Panc1 (cell line): ENCODE results near the gene EHD1. TPM values are rescaled to one million over a fixed set of nuclear protein-coding genes. Genes with fewer than 3 reads are reported as not detected.

Experiments
- ATAC-seq: fragments of 200-7000 bp; cut with Tn5 transposase; 2 replicates; pipeline ENCODE4 v1.9.1; 2020; ENCODE audit warnings: mild to moderate bottlenecking, moderate library complexity
- BruUV-seq: library from RNA; stranded (reverse); fragments of 400-500 nt; replicated peaks from 2 replicates; lab custom pipeline; 2021; lab: Mats Ljungman, UMichigan
- CTCF ChIA-PET: fragments of 300-600 bp; sonication (Branson Sonifier 250); formaldehyde crosslinking; loops from one replicate; lab custom pipeline; 2022; ENCODE audit warnings: antibody characterized with exemption; lab: Charles Lee
- POLR2A ChIA-PET: fragments of 300-600 bp; sonication (Branson Sonifier 250); formaldehyde crosslinking; loops from one replicate; lab custom pipeline; 2022; ENCODE audit warnings: antibody characterized with exemption; lab: Charles Lee
- DNase-seq: peaks from one replicate; pipeline ENCODE4 v3.0.0-alpha.2; 2010; ENCODE audit warnings: low read depth, low spot score
- H3K27ac ChIP-seq: 2 replicates; pipeline ENCODE4 v1.5.1; 2011; ENCODE audit warnings: mild to moderate bottlenecking, low read length, inconsistent platforms
- H3K27me3 ChIP-seq: fragments of 200-500 bp; sonication (Bioruptor generic); 2 replicates; pipeline ENCODE4 v1.6.0; 2014; ENCODE audit warnings: low read length, inconsistent platforms; ENCODE audit not compliant: control insufficient read depth, insufficient read depth
- H3K36me3 ChIP-seq: fragments of 200-500 bp; sonication (Bioruptor generic); 2 replicates; pipeline ENCODE4 v1.5.1; 2014; ENCODE audit warnings: inconsistent platforms, mild to moderate bottlenecking, low read length, moderate library complexity; ENCODE audit not compliant: control insufficient read depth, insufficient read depth
- H3K4me1 ChIP-seq: 2 replicates; pipeline ENCODE4 v1.5.1; 2011; ENCODE audit warnings: inconsistent platforms, mild to moderate bottlenecking, low read length, moderate library complexity; ENCODE audit not compliant: control insufficient read depth, insufficient read depth
- H3K4me3 ChIP-seq, 2 experiments: 2 replicates each; pipeline ENCODE4 v1.5.1; 2011 to 2012; ENCODE audit warnings: low read depth in 2 of 2, low read length in 2 of 2, mild to moderate bottlenecking in 2 of 2, inconsistent platforms in 1 of 2, moderate library complexity in 1 of 2
- H3K9me3 ChIP-seq: fragments of 200-500 bp; sonication (Bioruptor generic); 2 replicates; pipeline ENCODE4 v1.5.1; 2014; ENCODE audit warnings: low read depth, mild to moderate bottlenecking, inconsistent platforms, low read length, moderate library complexity; ENCODE audit not compliant: control insufficient read depth, insufficient read depth
- POLR2AphosphoS5 ChIP-seq: IDR thresholded peaks from 2 replicates; pipeline ENCODE4 v1.6.1; 2012; ENCODE audit warnings: mild to moderate bottlenecking, low read depth, low read length, moderate library complexity
- SIN3A ChIP-seq: IDR thresholded peaks from 2 replicates; pipeline ENCODE4 v1.6.1; 2012; ENCODE audit warnings: low read depth, mild to moderate bottlenecking, low read length, moderate library complexity, borderline replicate concordance; ENCODE audit not compliant: insufficient read depth
- TCF7L2 ChIP-seq: IDR thresholded peaks from 2 replicates; pipeline ENCODE4 v1.6.1; 2011; ENCODE audit warnings: mild to moderate bottlenecking, low read depth, low read length, inconsistent platforms
- in situ Hi-C: cut with HindIII; loops from 2 replicates; pipeline ENCODE4 v1.10.0; 2016; ENCODE audit warnings: low sequenced_read_pairs, low pct_unique_long_range_greater_than_20kb
- intact Hi-C: fragments of 100-400 bp; cut with micrococcal nuclease; formaldehyde crosslinking; loops from one replicate; pipeline ENCODE4 v1.10.0; 2022; ENCODE audit not compliant: unreplicated experiment
- total RNA-seq: library from RNA; stranded (reverse); gene quantifications from one replicate; pipeline ENCODE4 v1.2.1, GENCODE V29; 2021; ENCODE audit not compliant: unreplicated experiment
- TF ChIP-seq, protein P1 (sequence below), 2 experiments: IDR thresholded peaks; 2 replicates each; pipeline ENCODE4 v1.6.1; 2011 to 2012; ENCODE audit warnings: low read depth in 2 of 2, control low read depth in 1 of 2, low read length in 1 of 2, mild to moderate bottlenecking in 1 of 2, moderate library complexity in 1 of 2; ENCODE audit not compliant: insufficient read depth in 1 of 2
- TF ChIP-seq, protein P2 (sequence below): fragments of 450-650 bp; IDR thresholded peaks from 2 replicates; pipeline ENCODE4 v1.5.1; 2017; ENCODE audit warnings: mild to moderate bottlenecking

Gene EHD1
- total RNA-seq, 1 experiment from 2014 or later = 186 TPM

DNA sequence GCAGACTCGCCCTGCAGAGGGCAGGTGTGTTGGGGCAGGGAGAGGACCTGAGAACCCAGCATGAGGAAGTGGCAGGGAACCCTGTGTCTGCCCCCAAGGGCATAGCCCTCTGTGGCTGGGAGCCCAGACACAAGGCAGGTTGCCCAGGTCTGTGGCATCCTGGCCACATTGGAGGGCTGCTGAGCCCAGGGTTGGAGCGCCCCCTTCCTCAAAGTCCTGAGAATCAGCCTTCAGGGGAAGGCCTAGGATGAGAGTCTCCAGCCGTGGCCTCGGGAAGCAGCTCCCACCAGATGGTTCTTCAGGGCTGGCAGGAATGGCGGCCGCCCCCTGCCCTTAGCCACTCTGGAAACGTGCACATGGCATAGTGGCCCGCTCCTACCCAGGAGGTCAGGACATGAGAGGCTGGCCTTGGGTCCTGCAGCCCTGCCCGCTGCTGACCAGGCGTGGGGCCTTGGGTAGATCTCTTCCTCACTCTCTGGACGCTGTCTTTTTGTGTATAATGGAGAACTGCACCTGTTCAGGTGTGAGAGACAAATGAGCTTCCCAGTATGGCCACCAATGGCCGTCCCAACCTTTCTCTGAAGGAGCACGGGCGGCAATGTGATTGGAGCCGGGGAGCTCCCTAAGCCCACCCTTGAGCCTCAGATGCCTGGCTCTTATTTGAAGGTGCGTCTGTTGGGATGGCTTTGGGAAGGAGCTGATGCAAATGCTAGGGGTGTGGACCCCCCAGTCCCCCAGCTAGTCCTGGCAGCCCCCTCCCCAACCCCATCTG, 29.4 kb downstream of the EHD1 start:
- Histone ChIP-seq H3K4me3 (no peak overlapping the region), H3K9me3 (no peaks in the 10 kb centered on the region), H3K36me3 (no peaks in the 10 kb centered on the region; the same call in 1 of the 2 replicates), H3K27me3 (no peaks in the 10 kb centered on the region), H3K27ac (peak overlapping the region; percentile 81), H3K4me1 (peaks cover 64% of the 10 kb centered on the region)
- in situ Hi-C loops (no loop called here), intact Hi-C loops (loop anchor here (5.0 to 10.0 kb wide), 3 partner anchors 148 to 266 kb away; partner anchors contain the start of genes BATF2, SNX15, TM7SF2 and ZNHIT2)
- TF ChIP-seq TCF7L2 (no peak), POLR2AphosphoS5 (peak; percentile 32; the same call in 1 of the 2 replicates)
- POLR2A ChIA-PET = interaction anchor here (0.6 to 1.3 kb wide), 3 partner anchors 28 to 247 kb away, joined by 3 to 4 read pairs (median 4); partner anchors contain the start of gene VPS51
- ATAC-seq (no peak), DNase-seq (no peak)
- no TSS peak for BruUV-seq
- CTCF ChIA-PET = interaction anchor here (0.5 to 3.2 kb wide), 11 partner anchors 12 to 312 kb away, joined by 3 to 16 read pairs (median 4); partner anchors contain the start of genes ARL2 and ZNHIT2

DNA sequence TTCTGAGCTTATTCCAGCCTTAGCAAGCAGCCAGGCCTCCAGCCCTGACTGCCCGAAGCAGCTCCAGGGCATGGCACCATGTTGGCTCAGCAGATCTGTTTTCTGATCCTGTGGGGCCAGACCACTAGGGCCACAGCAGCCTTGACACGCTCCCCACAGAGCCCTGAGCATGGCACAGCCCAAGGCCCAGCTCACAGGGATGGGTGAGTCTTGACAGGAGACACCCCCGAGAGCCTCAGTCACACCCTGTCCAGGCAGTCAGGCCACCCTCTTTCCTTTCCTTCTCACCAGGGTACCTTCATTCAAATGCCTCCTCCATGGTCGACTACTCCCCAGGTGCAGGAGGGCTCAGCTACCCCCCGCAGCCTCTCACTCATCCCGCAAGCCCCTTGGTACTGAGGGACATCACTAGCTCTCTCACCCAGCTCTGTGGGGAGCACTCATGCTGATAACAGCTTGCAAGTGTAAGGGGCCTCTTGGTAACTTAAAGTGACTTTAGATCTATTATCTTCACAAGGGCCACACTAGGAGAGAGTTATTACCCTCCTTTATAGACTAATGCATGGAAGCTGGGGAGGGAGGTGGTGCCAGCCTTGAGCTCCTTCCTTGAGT, 30.1 kb downstream of the EHD1 start:
- H3K4me1 ChIP-seq = peaks cover 63% of the 10 kb centered on the region
- H3K4me3 ChIP-seq = no peak overlapping the region
- no peak for ATAC-seq
- DNase-seq = no peak
- intact Hi-C loops (loop anchor here (5.0 to 10.0 kb wide), 3 partner anchors 149 to 266 kb away; partner anchors contain the start of genes BATF2, SNX15, TM7SF2 and ZNHIT2), in situ Hi-C loops (no loop called here)
- ChIA-PET CTCF (interaction anchor here (0.5 to 3.2 kb wide), 12 partner anchors 12 to 228 kb away, joined by 3 to 16 read pairs (median 4); partner anchors contain the start of genes ARL2 and EHD1), POLR2A (interaction anchor here (1.3 kb wide), 1 partner anchor 29 kb away, joined by 4 read pairs; no protein-coding TSS in a partner anchor)
- TF ChIP-seq, protein P1, sequence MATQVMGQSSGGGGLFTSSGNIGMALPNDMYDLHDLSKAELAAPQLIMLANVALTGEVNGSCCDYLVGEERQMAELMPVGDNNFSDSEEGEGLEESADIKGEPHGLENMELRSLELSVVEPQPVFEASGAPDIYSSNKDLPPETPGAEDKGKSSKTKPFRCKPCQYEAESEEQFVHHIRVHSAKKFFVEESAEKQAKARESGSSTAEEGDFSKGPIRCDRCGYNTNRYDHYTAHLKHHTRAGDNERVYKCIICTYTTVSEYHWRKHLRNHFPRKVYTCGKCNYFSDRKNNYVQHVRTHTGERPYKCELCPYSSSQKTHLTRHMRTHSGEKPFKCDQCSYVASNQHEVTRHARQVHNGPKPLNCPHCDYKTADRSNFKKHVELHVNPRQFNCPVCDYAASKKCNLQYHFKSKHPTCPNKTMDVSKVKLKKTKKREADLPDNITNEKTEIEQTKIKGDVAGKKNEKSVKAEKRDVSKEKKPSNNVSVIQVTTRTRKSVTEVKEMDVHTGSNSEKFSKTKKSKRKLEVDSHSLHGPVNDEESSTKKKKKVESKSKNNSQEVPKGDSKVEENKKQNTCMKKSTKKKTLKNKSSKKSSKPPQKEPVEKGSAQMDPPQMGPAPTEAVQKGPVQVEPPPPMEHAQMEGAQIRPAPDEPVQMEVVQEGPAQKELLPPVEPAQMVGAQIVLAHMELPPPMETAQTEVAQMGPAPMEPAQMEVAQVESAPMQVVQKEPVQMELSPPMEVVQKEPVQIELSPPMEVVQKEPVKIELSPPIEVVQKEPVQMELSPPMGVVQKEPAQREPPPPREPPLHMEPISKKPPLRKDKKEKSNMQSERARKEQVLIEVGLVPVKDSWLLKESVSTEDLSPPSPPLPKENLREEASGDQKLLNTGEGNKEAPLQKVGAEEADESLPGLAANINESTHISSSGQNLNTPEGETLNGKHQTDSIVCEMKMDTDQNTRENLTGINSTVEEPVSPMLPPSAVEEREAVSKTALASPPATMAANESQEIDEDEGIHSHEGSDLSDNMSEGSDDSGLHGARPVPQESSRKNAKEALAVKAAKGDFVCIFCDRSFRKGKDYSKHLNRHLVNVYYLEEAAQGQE (IDR thresholded peaks at IDR 0.05; ENCODE audit: insufficient read depth in 1 of 2, low read depth in 2 of 2, low read length in 1 of 2) = no peak
- 0 out of 2 replicates have a peak, but pooled peaks have one; percentile 21 for TF ChIP-seq TCF7L2
- H3K36me3 ChIP-seq = no peaks in the 10 kb centered on the region; the same call in 1 of the 2 replicates
- H3K27me3 ChIP-seq = no peaks in the 10 kb centered on the region
- no peaks in the 10 kb centered on the region for H3K9me3 ChIP-seq
- H3K27ac ChIP-seq = peak overlapping the region; percentile 81
- BruUV-seq = no TSS peak

DNA sequence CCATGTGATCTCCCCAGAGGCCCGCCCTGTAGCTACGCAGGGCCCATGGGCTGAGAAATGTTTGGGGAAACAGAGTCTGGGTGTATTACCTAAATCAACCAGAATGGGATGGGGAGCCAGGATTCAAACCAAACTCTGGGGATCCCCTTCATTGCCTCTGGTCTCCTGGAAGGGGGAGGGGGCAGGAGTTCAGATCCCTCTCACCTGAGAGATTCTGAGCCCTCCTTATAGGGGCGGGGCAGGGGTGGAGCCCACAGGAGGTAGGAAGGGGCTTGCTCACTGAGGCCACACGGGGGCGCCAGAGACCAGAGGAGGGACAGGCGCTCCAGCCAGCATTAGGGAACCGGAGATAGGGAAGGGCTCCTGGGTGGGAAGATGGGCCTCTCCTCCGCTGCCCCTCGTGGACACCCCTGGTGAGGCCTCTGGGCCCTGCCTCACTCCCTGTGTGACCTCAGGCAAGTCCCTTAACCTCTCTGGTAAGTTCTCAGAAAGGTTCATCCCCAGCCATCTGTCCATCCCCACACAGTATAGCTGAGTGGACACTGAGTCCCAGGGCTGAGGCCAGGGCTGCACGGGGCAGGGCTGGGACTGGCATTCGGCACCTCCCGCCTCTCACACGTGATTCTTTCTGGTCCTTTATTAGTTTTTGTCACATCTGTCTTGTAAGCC, 31.3 kb downstream of the EHD1 start:
- CTCF ChIA-PET = interaction anchor here (0.6 to 3.2 kb wide), 11 partner anchors 12 to 361 kb away, joined by 3 to 16 read pairs (median 5); partner anchors contain the start of gene EHD1
- Histone ChIP-seq H3K4me3 (no peak overlapping the region), H3K9me3 (no peaks in the 10 kb centered on the region), H3K27me3 (no peaks in the 10 kb centered on the region), H3K27ac (peak overlapping the region; percentile 81), H3K36me3 (no peaks in the 10 kb centered on the region; the same call in 1 of the 2 replicates), H3K4me1 (peaks cover 63% of the 10 kb centered on the region)
- ATAC-seq = peak; percentile 83
- peak; percentile 76 for DNase-seq
- in situ Hi-C loops (no loop called here), intact Hi-C loops (loop anchor here (2.0 to 10.0 kb wide), 4 partner anchors 48 to 268 kb away; partner anchors contain the start of genes BATF2, SNX15, TM7SF2 and ZNHIT2)
- TF ChIP-seq POLR2AphosphoS5 (no peak; the same call in 1 of the 2 replicates), TCF7L2 (no peak), SIN3A (no peak)
- TF ChIP-seq, protein P1 (IDR thresholded peaks at IDR 0.05; ENCODE audit: insufficient read depth in 1 of 2, low read depth in 2 of 2, low read length in 1 of 2) = 0 out of 4 replicates have a peak, but pooled peaks of 1 of the 2 experiments have one; percentile 33
- TF ChIP-seq, protein P2, sequence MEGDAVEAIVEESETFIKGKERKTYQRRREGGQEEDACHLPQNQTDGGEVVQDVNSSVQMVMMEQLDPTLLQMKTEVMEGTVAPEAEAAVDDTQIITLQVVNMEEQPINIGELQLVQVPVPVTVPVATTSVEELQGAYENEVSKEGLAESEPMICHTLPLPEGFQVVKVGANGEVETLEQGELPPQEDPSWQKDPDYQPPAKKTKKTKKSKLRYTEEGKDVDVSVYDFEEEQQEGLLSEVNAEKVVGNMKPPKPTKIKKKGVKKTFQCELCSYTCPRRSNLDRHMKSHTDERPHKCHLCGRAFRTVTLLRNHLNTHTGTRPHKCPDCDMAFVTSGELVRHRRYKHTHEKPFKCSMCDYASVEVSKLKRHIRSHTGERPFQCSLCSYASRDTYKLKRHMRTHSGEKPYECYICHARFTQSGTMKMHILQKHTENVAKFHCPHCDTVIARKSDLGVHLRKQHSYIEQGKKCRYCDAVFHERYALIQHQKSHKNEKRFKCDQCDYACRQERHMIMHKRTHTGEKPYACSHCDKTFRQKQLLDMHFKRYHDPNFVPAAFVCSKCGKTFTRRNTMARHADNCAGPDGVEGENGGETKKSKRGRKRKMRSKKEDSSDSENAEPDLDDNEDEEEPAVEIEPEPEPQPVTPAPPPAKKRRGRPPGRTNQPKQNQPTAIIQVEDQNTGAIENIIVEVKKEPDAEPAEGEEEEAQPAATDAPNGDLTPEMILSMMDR = peak; percentile 99
- no TSS peak for BruUV-seq
- POLR2A ChIA-PET = interaction anchor here (1.3 kb wide), 1 partner anchor 30 kb away, joined by 4 read pairs; no protein-coding TSS in a partner anchor
